Measurements from ENCODE around the gene HRH1. TPM values are rescaled to one million over a fixed set of nuclear protein-coding genes. Genes with fewer than 3 reads are reported as not detected.
A peak's percentile ranks its signal among the peaks of the same experiment; 100 is the strongest.
"Not testable (repeated sequence)": the region's sequence is repeated elsewhere in the genome, so short reads cannot be mapped to it uniquely, and the experiment has no call there.

Gene HRH1
- total RNA-seq, 1 donor from 2014 or later, result 10.5 TPM

DNA sequence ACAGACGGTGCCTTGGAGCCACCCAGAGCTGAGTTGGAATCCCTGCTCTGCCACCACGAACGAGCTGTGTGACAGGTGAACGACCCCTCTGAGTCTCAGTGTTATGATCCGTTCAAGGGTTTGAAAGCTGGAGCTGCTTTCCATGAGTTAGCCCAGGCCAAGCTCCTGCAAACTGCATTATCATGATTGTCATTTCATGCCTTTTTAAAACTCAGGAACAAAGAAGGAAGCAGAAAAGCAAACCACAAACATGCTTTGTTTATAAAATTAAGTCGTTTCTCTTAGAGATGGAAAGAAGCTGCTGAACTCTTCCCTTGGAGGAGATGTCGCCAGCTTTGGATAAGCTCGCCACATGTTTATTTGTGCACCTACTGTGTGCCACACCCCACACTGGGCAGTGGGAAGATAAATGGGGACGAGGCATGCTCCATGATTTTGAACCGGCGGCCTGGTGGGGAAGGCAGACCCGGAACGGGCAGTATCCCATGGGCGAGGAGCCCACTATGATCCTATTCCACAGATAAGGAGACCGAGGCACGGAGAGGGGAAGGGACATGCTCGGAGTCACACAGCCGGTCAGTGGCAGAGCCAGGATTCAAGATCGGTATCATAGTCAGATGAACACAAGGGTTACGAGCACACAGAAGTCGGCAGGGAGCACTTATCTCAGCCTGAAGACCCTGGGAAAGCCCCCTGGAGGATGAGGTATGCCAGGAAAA, 15.9 kb downstream of the HRH1 start:
- DNase-seq (ENCODE audit: low spot score), result no peak

GRCh38 chr3:11172096-11172690, 17.9 kb downstream of the HRH1 start:
- no peak for DNase-seq (ENCODE audit: low spot score)

GRCh38 chr3:11173828-11174465, 19.7 kb downstream of the HRH1 start:
- no peak for DNase-seq (ENCODE audit: low spot score)

- no peak for DNase-seq (ENCODE audit: low spot score)
Observed at GRCh38 chr3:11178421-11178820, 24.1 kb downstream of the HRH1 start.

- DNase-seq (ENCODE audit: low spot score), result not testable (repeated sequence)
Observed at GRCh38 chr3:11184328-11184969, 30.2 kb downstream of the HRH1 start.

GRCh38 chr3:11185144-11185543, 30.9 kb downstream of the HRH1 start:
- no peak for DNase-seq (ENCODE audit: low spot score)

DNA sequence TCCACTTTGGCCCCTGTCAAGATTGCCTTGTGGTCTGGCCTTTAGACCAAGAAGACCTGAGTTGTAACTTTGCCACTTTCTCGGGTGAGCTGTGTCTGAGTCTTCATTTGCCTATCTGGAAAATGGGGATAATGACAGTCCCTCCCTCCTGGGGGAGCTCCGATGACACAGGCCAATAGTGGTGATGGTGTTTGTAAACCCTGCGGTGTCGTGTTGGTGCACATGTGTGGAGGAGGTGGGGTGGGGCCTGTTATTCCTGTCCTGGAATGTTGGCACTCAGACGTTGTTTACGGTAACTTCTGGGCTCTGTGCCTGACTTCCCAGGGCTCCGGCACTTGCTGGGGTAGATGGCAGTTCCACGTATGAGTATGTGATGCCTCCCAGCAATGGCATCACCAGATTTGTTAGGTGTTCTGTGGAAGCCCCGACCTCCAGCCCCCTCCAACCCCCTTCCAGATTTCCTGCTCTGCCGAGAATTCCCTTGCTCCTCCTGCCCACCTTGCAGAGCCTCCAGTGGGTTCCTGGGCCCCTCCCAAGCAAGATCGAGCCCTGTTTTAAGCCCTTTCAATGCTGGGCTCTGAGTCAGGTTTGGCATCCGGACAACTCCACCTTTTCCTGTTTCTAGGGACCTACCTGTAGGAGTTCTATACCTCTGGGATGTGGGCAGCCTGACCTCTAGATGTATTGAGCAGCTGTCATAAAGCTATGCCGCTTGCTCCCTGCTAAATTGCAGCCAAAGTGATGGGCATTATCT, 31.4 kb downstream of the HRH1 start:
- peak; percentile 89 for DNase-seq (ENCODE audit: low spot score)

DNA sequence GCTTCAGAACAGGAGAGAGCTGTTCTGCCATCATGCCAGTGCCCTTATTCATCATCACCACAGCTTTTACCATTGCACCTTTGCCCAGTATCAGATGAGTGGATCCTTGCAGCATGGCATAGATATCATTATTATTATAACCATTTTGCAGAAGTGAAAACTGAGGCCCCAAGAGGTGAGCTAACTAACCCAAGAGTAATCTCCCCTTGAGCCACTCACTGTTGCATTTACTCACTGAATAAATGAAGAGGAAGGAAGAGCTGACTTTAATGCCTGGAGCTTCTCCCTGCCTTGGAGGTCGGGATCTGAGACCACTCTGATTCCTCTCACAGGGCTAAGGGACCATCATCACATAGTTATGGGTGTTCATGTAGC, 32.0 kb downstream of the HRH1 start:
- no peak for DNase-seq (ENCODE audit: low spot score)

GRCh38 chr3:11186771-11187191, 32.5 kb downstream of the HRH1 start:
- no peak for DNase-seq (ENCODE audit: low spot score)

- DNase-seq (ENCODE audit: low spot score), result no peak
Observed at GRCh38 chr3:11187681-11188080, 33.4 kb downstream of the HRH1 start.

- no peak for DNase-seq (ENCODE audit: low spot score)
Observed at GRCh38 chr3:11188231-11188630, 33.9 kb downstream of the HRH1 start.

DNA sequence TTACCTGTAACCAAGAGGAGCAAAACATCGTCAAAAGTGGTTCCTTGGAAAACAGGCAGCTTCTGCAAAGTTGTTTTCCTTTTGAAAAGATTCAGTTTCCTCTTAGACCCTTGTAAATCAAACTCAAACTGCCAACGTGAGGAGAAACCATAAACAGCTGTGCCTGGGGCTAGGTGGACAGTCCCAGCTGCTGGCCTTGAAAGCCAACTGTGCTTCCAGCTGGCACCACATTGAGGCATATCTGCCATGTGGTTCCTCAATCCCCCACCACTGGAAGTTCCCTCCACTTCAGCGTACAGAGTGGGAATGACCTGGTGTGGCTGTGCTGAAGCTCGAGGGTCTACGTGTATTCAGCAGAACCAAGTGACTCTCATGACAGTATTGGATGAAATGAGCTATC, 40.9 kb downstream of the HRH1 start:
- no peak for DNase-seq (ENCODE audit: low spot score)

- no peak for DNase-seq (ENCODE audit: low spot score)
Observed at GRCh38 chr3:11195721-11196332, 41.5 kb downstream of the HRH1 start.

DNA sequence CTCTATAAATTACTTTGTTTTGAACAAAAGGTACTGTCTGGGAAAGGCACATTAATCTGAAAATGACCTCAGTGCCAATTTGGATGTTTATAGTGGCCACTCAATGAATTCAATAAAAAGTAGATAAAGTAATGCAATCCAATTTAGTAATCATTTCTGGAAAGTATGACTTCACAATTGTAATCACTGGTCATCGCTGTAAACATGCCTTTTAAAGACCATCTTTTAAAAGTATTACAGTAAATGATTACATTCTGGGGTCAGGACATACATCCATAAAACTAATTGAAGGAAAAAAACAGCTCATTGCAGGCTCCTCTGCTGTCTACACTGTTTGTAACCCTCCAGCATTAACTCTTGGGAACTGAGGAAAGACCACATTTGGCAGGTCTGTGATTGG, 43.2 kb downstream of the HRH1 start:
- no peak for DNase-seq (ENCODE audit: low spot score)

GRCh38 chr3:11198070-11198469, 43.8 kb downstream of the HRH1 start:
- DNase-seq (ENCODE audit: low spot score), result no peak

DNA sequence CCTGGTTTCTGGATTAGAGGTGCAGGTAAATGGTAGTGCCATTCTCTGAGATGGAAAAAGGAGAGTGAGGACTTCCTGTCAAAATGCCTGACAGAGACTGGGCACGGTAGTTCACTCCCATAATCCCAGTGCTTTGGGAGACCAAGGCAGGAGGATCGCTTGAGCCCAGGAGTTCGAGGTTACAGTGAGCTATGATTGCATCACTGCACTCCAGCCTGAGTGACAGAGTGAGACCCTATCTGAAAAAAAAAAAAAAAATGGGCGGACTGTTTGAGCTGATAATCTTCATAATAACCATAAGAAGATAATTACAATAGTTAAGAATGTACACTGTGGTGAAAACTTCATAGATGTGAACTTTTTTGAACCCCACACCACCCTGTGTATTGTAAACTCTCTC, 44.2 kb downstream of the HRH1 start:
- no peak for DNase-seq (ENCODE audit: low spot score)

DNA sequence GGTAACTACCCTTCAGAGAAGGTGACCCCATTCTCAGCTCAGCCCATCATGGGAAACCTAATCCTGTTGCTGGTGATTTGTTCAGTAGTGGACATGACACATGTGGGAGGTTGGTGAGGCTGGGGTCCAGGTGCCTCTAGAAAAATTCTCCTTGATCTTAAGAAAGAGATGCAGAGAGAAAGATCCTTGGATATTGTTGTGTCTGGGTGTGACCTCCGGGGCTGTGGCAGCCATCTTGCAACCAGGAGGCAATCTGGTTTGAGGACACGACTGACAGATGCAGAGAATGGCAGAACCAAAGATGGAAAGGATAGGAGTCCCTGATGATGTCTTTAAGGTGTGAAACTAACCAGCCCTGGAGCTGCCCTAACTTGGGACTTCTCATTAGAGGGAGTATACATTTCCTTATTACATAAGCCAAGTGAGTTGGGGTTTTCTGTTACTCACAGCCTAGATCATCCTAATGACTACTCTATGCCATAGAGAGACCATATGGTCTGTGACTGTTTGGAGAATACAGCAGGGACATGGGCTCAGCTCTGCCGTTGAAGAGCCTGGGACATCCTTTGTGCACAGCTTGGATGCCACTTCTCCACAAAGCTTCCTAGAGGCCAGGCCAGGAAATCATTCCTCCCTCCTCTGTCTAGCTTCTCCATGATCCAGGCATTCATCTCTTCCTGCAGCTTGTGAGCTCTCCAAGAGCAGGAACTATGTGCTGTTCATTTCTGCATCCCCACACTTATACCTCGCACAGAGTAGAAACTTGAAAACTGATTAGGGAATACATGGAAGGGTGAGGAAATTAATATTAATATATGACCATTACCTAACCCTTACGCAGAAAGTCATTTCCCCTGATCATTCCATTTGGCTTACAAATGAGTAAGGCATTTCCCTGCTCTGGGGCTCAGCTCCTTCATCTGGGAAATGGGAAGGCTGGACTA, 45.9 kb downstream of the HRH1 start:
- no peak for DNase-seq (ENCODE audit: low spot score)

- peak; percentile 53 for DNase-seq (ENCODE audit: low spot score)
Observed at GRCh38 chr3:11201251-11202019, 47.1 kb downstream of the HRH1 start.

DNA sequence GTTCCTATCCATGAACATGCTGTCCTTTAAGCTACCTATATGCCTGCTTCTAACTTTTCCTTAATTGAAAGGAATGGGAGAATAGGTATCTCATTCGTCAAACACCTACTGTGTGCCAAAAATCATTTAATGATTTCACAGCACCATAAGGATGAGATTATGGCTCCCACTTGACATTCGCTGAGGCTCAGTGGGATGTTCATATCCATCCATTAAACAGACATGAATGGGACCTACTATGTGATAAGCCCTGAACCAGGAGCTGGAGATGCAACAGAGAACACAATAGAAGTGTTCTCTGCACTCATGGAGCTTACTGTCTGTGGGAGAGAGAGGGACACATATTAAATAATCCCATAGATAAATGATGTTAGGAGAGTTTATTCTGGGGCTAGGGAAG, 49.7 kb downstream of the HRH1 start:
- DNase-seq (ENCODE audit: low spot score), result no peak

Measured in ureter (tissue), 1 donor.